GM21723 (cell line): ENCODE data around the gene IRAK4.

Experiments
- ATAC-seq: cut with Tn5 transposase; IDR thresholded peaks from one replicate; pipeline ENCODE4 v1.9.1; 2021; ENCODE audit warnings: mild to moderate bottlenecking, moderate library complexity; ENCODE audit not compliant: unreplicated experiment

IRAK4 gene

GRCh38 chr12:43764528-43764927 lies 5.8 kb downstream of the IRAK4 start:
- no peak for ATAC-seq

DNA sequence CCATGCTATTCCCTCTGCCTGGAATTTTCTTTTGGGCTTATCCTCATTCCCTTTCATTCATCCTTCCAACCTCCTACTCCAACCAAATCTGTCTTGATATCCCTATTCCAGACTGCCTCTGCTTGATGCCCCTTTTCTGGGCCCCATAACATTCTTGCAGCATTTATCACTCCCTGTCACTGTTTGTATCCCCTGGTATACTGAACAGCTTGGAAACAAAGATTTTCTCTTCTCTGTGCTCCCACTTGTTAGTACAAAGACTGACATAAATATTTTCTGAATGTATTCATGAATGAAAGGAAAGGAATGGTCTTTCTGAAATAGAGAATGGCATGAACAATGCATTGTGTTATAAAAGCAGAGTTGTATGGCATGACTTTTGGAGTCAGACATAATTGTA lies 7.5 kb downstream of the IRAK4 start:
- ATAC-seq = no peak

DNA sequence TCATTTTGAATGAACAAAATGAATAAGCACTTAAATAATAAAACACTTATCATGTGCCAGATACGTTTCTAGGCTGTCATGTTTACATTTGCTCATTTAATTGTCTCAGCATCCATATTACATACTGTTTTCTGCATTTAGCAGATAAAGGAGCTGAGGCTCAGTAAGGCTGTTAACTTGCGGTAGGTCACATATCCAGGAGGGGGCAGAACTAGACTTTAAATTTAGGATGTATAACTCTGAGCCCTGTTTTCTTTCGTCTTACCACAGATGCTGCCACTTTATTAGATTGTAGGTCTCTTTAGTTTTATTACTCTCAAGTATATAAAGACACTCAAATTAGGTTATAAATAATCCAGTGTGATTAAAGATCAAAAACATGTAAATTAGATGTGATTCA lies 17.7 kb downstream of the IRAK4 start:
- ATAC-seq = no peak

DNA sequence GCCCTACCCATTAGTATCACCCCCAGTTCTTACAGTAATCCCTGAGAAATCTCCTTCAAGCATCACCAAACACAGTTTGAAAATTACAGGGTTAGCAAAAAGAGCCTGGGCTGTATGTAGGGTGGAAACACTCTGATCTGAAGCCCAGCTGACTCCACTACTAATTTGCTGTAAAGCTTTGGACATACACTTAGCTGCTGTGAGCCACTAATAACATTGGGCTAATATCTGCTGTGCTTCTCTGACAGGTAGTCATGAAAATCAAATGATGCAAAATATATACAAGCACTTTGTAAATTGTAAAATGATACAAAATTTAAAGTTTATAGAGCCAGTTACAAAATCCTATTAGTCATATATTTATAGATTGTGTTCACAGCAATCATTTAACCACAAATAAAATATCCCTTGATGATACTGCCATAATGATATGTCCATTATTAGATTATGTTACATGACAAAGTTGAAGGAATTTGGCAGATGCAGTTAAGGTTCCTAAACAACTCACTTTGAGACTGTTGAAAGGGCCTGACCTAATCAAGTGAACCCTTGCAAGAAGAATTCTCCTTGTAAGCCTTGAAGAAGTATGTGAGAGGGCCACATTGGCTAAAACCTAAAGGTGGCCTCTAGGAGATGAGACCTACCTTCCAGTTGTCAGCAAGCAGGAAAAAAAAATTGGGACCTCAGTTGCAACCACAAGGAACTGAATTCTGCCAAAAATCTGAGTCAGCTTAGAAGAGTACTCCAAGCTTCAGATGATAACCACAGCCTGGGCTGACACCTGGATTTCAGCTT lies 28.3 kb downstream of the IRAK4 start:
- ATAC-seq = no peak

GRCh38 chr12:43789941-43790340 lies 31.2 kb downstream of the IRAK4 start:
- ATAC-seq = no peak

DNA sequence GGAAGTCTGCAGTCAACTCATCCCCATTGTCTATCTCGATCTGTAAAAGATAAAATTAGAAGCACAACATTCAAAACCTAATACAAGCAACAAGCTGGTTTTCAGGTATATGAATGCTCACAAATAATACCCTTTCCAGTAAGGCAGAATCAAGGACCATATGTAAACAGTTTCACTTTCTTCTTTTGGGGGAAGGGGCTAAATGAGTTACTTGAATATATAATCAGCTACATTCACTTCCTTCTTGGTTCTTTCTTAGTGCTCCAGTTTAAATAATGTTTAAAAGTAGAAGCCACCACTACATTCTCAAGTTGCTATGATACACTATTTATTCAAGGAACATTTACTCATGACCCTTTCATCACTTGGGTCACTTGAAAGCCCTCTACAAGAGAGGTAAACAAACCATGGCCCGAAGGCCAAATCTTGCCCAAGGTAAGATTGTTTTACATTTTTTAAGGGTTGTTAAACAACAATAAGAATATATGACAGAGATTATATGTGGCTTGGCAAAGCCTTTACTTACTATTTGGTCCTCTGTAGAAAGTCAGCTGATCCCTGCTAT lies 37.0 kb downstream of the IRAK4 start:
- no peak for ATAC-seq

- no peak for ATAC-seq
These were observed 38.9 kb downstream of the IRAK4 start for GRCh38 chr12:43797561-43798217.

DNA sequence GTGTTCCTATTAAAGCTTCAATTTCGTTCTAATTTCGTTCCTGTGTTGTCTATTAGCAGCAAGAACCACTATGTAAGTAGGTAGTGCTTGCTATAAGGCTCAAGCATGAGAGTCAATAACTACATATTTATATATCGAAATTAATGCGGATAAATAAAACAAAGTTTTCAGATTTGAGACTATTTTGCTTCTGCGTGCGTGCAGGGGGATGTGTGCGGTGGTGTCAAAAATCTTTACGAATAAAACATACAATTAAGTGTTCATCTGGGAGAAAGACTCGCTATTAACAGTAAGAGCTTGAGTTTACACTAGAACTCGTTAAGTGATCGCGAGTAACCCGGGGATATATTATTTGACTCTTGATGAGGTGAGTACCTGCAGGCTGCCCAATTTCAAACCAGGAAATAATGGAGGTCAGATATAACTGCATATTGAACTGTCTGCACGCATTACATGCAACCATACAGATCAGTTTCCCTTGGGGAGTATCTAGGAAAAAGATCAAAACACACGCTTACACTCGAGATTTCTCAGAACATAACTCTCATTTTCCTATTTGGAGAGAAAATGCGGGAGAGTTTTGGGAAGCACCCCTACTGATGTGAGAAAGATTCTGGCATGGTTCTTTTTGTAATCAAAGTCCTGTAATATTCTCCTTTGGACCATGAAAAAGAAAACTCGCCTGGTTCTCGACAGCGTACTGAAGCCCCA lies 46.6 kb downstream of the IRAK4 start:
- ATAC-seq = peak; percentile 20

DNA sequence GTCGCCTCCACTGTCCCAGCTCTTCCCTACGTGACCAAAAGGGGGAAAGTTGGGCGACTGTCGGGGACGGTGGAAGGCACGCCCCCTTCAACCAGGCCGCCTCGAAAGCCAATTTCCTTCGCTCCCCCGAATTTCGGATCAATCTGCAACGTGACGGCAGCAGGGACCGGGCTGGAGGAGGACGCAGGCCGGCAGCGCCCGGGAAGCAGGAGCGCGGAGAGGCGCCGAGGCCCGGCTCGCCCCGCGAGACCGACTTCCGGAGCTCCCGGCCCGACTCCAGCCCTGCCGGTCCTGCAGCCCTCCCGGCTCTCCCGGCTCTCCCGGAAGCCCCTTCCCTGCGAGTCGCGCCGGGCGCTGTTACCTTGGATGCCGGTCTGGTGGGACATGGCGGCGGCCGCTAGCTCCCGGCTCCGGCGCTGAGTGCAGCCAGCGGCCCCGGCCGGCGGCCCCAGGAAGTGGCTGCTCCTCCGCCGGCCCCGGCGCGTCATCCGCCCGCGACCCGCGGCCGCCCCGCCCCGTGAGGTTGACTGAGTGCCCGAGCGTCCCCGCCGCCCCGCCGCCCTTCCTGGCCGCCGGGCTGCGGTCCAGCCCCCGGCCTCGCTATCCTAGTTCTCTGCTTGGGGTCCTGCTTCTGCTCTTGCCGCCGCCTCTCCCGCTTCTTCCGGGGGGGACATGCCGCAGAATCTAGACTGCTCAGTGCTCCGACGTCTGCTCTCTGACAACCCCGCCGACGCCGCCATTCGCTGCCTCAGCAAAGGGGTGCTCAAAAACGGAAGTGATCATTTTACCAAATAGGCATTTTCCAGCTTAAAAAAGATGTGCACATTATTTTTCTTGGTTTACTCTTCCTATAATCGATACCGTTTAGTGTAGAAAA lies 47.3 kb downstream of the IRAK4 start, which contains the start of gene TWF1:
Gene TWF1 (minus strand): TSS at position 458 of the 877 bp plus-strand sequence. CDS start 72 bp downstream, at position 386.
- peak; percentile 97 for ATAC-seq

GRCh38 chr12:43806737-43807072 lies 48.0 kb downstream of the IRAK4 start:
- ATAC-seq = no peak

GRCh38 chr12:43807386-43807785 lies 48.6 kb downstream of the IRAK4 start:
- ATAC-seq = no peak

- no peak for ATAC-seq
These were observed 53.3 kb downstream of the IRAK4 start for GRCh38 chr12:43812057-43812456.

DNA sequence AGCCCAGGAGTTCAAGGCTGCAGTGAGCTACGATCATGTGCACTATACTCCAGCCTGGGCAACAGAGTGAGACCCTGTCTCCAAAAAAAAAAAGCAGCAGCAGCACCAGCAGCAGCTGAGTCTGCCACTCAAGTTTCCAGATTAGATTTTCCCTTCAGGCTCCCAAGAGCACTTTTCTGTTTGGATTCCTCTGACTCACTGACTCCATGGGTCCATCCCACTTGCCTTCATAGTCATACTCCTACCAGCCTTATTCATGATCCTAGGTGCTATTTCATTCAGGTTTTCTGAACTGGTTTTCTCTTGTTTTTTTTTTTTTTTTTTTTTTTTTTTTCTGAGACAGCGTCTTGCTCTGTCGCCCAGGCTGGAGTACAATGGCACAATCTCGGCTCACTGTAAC lies 54.2 kb downstream of the IRAK4 start:
- no peak for ATAC-seq

GRCh38 chr12:43815416-43815815 lies 56.7 kb downstream of the IRAK4 start:
- no peak for ATAC-seq

DNA sequence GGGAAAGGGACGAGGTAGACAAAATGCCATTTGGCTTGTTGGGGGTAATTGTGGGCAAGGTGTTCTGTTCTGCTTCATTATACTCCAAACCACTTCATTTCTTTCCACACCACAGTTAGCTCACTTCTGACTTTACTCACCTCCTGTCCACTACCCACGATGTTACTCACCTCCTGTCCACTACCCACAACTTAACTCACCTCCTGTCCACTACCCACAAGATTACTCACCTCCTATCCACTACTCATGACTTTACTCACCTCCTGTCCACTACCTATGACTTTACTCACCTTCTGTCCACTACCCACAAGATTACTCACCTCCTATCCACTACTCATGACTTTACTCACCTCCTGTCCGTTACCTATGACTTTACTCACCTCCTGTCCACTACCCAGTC lies 57.4 kb downstream of the IRAK4 start:
- ATAC-seq = no peak

DNA sequence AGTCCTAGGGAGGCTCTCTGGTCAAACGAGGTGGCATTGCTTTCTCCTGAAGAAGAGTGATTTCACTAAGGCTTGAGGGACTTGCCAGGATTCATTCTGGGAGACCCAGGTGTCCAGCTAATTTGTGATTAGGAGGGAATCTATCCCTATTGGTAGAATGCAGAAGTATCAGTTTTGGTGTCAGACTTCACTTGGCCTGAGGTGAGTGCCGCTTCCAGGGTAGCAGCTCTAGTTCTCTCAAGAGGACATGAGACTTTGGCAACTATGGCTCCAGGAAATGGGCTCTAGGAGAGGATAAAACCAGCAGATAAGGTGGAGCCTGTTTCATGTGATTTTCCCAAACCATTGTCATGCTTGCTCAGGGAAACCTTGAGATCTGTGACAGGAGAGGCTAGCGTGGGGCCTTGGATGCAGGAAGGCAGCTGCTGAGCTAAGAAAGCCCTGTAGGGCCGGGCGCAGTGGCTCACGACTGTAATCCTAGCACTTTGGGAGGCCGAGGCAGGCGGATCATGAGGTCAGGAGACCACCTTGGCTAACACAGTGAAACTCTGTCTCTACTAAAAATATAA lies 65.5 kb downstream of the IRAK4 start:
- ATAC-seq = no peak

GRCh38 chr12:43826681-43827080 lies 67.9 kb downstream of the IRAK4 start:
- no peak for ATAC-seq

GRCh38 chr12:43827093-43827492 lies 68.3 kb downstream of the IRAK4 start:
- ATAC-seq = no peak

DNA sequence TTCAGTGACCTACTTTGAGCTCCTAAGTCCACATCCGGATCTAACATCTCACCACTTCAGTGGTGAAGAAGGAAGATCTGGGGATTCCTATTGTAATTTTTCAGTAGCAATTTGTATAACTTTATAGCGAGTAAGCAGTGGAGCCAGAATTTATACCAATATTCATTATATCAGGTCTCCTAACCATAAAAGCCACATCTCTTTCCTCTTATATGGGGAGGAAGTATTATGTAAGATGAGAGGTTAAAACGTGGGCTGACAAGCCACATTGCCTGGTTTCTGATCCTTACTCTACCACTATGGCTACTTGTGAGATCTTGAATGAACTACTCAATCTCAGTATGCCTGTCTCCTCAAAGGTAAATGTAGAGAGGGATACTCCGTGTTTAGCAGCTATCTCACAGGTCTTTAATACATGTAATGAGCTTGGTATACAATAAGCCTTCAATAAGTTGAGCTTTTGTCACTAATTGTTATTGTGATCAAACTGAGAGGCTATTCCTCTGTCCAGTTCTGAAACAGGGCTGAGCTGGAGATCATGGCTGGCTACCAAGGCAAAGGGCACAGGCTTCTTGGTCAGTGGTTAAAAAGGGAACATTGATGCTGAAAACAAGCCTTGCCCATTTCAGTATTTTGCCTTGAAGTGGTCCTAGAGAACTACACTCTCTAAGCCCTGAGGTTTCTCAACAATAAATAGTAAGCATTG lies 73.9 kb downstream of the IRAK4 start:
- ATAC-seq = no peak

DNA sequence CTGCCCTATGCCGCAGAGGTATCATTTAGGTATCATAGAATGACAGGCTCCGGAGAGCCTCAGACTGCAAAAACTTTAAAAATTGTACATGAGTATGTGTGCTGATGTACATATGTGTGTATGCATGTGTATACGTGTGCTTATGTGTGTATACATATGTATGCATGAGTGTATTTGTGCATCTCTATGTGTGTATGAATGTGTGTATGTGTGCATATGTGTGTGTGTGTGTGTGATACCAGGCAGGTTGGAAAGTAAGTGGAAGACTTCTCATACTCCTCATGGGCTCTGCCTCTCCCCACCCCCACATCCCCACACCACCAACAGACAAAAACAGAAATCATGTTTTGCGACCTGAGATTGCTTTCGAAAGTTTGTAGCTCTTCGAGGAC lies 76.5 kb downstream of the IRAK4 start:
- ATAC-seq = no peak
